ENCODE data around the gene CALHM5. TPM values are rescaled to one million over a fixed set of nuclear protein-coding genes. Genes with fewer than 3 reads are reported as not detected.

The CALHM5 gene
- total RNA-seq, 2 experiments from 2014 or later, result not detected

DNA sequence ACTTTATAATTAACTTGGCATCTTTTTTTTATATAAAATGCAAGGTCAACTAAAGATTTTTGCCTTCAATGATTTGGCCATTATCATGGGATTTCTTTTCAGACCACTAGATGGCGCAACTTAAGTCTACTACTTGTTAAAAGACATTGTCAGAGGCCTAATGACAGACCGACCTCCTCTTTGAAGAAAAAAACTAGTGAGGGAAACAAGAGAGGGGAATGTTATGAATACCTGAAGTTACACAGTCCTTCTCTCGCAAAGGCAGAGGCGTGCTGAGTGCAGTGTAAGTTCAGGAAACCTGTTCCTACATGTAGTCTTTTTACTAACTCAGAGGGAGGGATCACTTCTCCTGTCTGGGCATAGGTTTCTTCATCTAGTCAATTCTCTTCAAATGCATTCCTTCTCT is 24.8 kb downstream of the CALHM5 start:
- no peak overlapping the region for H3K4me3 Mint-ChIP-seq
- no peaks in the 10 kb centered on the region for H3K36me3 Mint-ChIP-seq (ENCODE audit: low read depth)
- no peak overlapping the region for H3K27ac Mint-ChIP-seq
- DNase-seq, result peak; percentile 54
- H3K9me3 Mint-ChIP-seq, result no peaks in the 10 kb centered on the region
- peaks cover 25% of the 10 kb centered on the region for H3K27me3 Mint-ChIP-seq
- H3K4me1 Mint-ChIP-seq, result no peaks in the 10 kb centered on the region
- ChIA-PET POLR2A (no interaction called here), CTCF (interaction anchor here (1.1 kb wide), 1 partner anchor 14 kb away, joined by 3 read pairs; no protein-coding TSS in a partner anchor)

GRCh38 chr6:116542426-116542825 is 31.0 kb downstream of the CALHM5 start:
- CTCF ChIA-PET, result no interaction called here
- H3K4me1 Mint-ChIP-seq, result no peaks in the 10 kb centered on the region
- H3K27ac Mint-ChIP-seq, result no peak overlapping the region
- POLR2A ChIA-PET, result interaction anchor here (0.7 kb wide), 1 partner anchor 11 kb away, joined by 5 read pairs; the partner anchor contains the start of gene CALHM4
- no peak overlapping the region for H3K4me3 Mint-ChIP-seq
- no peak for DNase-seq
- H3K27me3 Mint-ChIP-seq, result peaks cover 28% of the 10 kb centered on the region
- H3K9me3 Mint-ChIP-seq, result no peaks in the 10 kb centered on the region
- H3K36me3 Mint-ChIP-seq (ENCODE audit: low read depth), result no peaks in the 10 kb centered on the region

DNA sequence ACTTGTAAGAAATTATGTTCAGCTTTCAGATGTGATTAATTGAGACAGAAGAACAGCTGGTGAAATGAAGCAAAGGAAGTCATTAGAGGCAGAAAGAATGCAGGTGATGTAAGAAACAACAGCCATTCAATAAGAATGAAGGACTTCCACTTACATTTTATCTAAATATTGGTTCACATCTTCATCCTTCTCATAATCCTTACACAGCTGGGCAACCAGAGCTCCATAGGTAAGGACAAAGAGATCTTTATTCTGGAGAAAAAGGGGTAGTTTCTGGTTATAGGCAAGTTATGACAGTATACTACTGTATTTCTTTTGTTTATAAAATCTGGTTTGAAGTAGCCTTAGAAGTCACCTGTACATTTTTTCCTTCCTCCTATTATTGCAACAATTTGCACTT is 31.7 kb downstream of the CALHM5 start:
- Mint-ChIP-seq H3K27ac (no peak overlapping the region), H3K9me3 (no peaks in the 10 kb centered on the region), H3K4me1 (no peaks in the 10 kb centered on the region), H3K4me3 (no peak overlapping the region), H3K36me3 (ENCODE audit: low read depth) (no peaks in the 10 kb centered on the region), H3K27me3 (peaks cover 28% of the 10 kb centered on the region)
- ChIA-PET POLR2A (no interaction called here), CTCF (interaction anchor here (0.6 to 1.0 kb wide), 2 partner anchors 18 to 318 kb away, joined by 3 to 5 read pairs; no protein-coding TSS in a partner anchor)
- DNase-seq, result no peak

DNA sequence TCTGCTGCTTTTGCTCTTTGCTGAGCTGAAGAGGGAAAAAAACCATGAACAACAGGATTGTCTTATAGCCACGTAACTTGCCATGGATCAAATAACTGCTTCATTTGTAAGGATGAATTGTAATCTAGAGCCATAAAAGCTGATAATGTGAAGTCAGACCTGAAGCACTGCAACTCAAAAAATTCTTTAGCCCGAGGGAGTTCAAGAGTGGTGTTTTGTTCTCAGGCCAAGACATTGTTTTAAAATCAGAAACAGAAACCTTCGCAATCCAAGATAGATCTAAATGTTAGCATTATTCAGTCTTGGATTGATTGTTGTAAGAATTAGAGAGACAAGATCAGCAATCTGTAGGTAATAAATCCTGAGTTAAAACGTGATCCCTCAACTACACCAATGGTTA is 34.2 kb downstream of the CALHM5 start, which contains the start of gene TRAPPC3L:
TRAPPC3L (minus strand) TSS at position 34 of the 400 bp plus-strand sequence. CDS start 170 bp downstream, outside the sequence.
- CTCF ChIA-PET, result interaction anchor here (1.2 kb wide), 1 partner anchor 16 kb away, joined by 3 read pairs; no protein-coding TSS in a partner anchor
- Mint-ChIP-seq H3K27me3 (peaks cover 28% of the 10 kb centered on the region), H3K4me1 (no peaks in the 10 kb centered on the region), H3K36me3 (ENCODE audit: low read depth) (no peaks in the 10 kb centered on the region), H3K27ac (no peak within 1 kb of the TSS), H3K4me3 (no peak within 1 kb of the TSS), H3K9me3 (no peaks in the 10 kb centered on the region)
- POLR2A ChIA-PET, result no interaction called here
- no peak for DNase-seq

DNA sequence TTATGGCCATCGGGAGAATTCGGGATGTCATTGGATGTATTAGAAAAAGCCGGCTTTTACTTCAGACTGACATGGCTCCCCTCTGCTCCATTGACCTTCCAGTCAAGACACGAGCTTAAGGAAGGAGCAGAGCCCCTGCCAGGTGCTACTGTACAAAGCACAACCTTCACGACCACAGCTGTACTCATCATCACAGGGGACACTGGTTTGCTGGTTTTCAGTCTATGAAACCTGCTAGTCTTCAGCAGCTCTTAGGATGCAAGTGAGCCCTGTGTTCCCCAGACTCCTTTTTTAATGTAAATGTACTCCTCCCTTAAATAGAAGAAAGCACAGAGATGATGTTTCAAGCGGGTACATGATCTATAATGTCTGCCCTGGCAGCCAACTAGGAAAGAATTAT is 35.9 kb downstream of the CALHM5 start:
- Mint-ChIP-seq H3K27ac (no peak overlapping the region), H3K27me3 (peaks cover 25% of the 10 kb centered on the region), H3K4me1 (no peaks in the 10 kb centered on the region), H3K36me3 (ENCODE audit: low read depth) (no peaks in the 10 kb centered on the region), H3K4me3 (no peak overlapping the region), H3K9me3 (no peaks in the 10 kb centered on the region)
- DNase-seq, result no peak
- ChIA-PET POLR2A (no interaction called here), CTCF (interaction anchor here (0.9 kb wide), 1 partner anchor 22 kb away, joined by 3 read pairs; no protein-coding TSS in a partner anchor)

GRCh38 chr6:116550796-116551195 is 39.4 kb downstream of the CALHM5 start:
- no peak for DNase-seq
- Mint-ChIP-seq H3K27ac (no peak overlapping the region), H3K4me3 (no peak overlapping the region), H3K27me3 (peaks cover 23% of the 10 kb centered on the region), H3K9me3 (no peaks in the 10 kb centered on the region), H3K36me3 (ENCODE audit: low read depth) (no peaks in the 10 kb centered on the region), H3K4me1 (no peaks in the 10 kb centered on the region)
- POLR2A ChIA-PET, result no interaction called here
- CTCF ChIA-PET, result no interaction called here

DNA sequence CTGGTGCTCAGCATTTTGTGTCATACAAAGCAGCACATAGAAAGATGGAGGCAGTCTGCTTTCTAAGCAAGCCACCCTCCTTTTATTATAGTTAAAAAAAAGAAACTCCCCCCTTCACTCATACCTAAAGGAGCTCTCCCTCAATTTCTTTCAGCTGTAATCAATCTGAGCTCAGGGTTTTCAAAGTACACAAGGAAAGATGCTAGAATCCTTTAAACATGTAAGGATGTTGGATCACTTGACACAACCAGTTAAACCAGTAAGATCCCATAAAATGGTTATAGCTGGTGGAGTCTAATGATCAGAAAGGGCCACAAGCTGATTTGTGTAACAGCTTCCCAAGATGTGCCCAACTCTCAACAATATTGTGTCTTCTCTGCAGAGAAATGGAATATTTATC is 42.0 kb downstream of the CALHM5 start, which contains the start of gene CALHM4:
CALHM4 (plus strand) TSS at position 301 of the 400 bp plus-strand sequence; CDS start at position 344, 43 bp downstream.
- no peak for DNase-seq
- H3K36me3 Mint-ChIP-seq (ENCODE audit: low read depth), result no peaks in the 10 kb centered on the region
- H3K4me3 Mint-ChIP-seq, result no peak within 1 kb of the TSS
- H3K4me1 Mint-ChIP-seq, result no peaks in the 10 kb centered on the region
- H3K27ac Mint-ChIP-seq, result no peak within 1 kb of the TSS
- CTCF ChIA-PET, result no interaction called here
- peaks cover 24% of the 10 kb centered on the region for H3K27me3 Mint-ChIP-seq
- no peaks in the 10 kb centered on the region for H3K9me3 Mint-ChIP-seq
- POLR2A ChIA-PET, result interaction anchor here (0.8 kb wide), 1 partner anchor 11 kb away, joined by 5 read pairs; no protein-coding TSS in a partner anchor

DNA sequence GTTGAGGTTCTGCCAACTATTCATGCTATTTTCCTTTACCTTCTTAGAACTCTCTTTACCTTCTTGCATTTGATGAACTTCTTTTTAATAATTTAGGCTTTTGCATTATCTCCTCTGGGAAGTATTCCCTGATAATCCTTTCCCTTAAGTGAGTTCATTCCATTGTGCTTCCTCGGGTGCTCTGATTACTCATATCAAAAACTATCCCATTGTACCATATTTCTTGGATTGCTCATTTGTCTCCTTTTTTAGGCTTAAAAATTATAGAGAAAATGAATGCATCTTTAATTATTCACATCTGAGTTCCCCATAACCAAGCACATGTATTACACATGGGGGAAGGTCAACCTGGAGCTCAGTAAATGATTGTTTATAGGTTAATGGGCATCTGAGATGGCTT is 44.6 kb downstream of the CALHM5 start:
- H3K4me1 Mint-ChIP-seq, result no peaks in the 10 kb centered on the region
- POLR2A ChIA-PET, result no interaction called here
- no peak overlapping the region for H3K4me3 Mint-ChIP-seq
- no peaks in the 10 kb centered on the region for H3K9me3 Mint-ChIP-seq
- CTCF ChIA-PET, result no interaction called here
- DNase-seq, result no peak
- peaks cover 19% of the 10 kb centered on the region for H3K27me3 Mint-ChIP-seq
- H3K27ac Mint-ChIP-seq, result no peak overlapping the region
- H3K36me3 Mint-ChIP-seq (ENCODE audit: low read depth), result no peaks in the 10 kb centered on the region

DNA sequence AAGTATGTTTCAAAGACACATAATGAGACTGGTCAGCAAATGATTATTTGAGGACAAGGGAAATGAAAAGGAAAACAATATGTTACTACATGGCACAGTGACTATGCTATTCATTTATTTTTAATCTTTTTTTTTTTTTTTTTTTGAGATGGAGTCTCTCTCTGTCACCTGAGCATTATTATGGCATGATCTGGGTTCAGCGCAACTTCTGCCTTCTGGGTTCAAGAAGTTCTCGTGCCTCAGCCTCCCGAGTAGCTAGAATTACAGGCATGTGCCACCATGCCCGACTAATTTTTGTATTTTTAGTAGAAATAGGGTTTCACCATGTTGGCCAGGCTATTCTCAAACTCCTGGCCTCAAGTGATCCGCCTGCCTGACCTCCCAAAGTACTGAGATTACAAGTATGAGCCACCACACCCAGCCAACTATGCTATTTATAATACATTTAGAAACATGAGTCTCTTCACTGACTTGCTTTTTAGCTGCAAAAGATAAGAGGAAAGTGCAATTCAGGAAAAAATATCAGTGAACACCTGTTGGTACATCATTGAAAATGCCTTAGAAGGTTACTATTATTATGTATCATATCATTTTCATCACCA is 45.5 kb downstream of the CALHM5 start:
- H3K4me1 Mint-ChIP-seq, result no peaks in the 10 kb centered on the region
- ChIA-PET CTCF (no interaction called here), POLR2A (no interaction called here)
- H3K27me3 Mint-ChIP-seq, result peaks cover 19% of the 10 kb centered on the region
- DNase-seq, result no peak
- no peak overlapping the region for H3K27ac Mint-ChIP-seq
- H3K9me3 Mint-ChIP-seq, result no peaks in the 10 kb centered on the region
- no peak overlapping the region for H3K4me3 Mint-ChIP-seq
- no peaks in the 10 kb centered on the region for H3K36me3 Mint-ChIP-seq (ENCODE audit: low read depth)

DNA sequence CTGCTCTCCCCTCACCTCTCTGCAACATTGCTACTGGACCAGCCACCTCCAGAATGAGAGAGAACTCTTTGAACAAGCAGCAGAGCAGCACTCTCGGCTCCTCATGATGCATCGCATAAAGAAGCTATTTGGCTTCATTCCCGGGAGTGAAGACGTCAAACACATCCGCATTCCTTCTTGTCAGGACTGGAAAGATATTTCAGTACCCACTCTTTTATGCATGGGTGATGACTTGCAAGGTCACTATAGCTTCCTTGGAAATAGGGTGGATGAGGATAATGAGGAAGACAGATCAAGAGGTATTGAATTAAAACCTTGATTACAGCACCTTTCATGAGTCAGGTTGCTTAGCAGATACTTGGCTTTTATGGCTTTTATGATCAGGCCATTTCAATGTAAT is 46.5 kb downstream of the CALHM5 start:
- Mint-ChIP-seq H3K27me3 (peaks cover 21% of the 10 kb centered on the region), H3K4me3 (no peak overlapping the region), H3K36me3 (ENCODE audit: low read depth) (no peaks in the 10 kb centered on the region), H3K27ac (no peak overlapping the region), H3K9me3 (no peaks in the 10 kb centered on the region), H3K4me1 (no peaks in the 10 kb centered on the region)
- DNase-seq, result no peak
- ChIA-PET CTCF (interaction anchor here (1.2 kb wide), 1 partner anchor 14 kb away, joined by 3 read pairs; the partner anchor contains the start of gene RWDD1), POLR2A (no interaction called here)

- no peaks in the 10 kb centered on the region for H3K9me3 Mint-ChIP-seq
- DNase-seq, result no peak
- no peak overlapping the region for H3K27ac Mint-ChIP-seq
- no peak overlapping the region for H3K4me3 Mint-ChIP-seq
- peaks cover 10% of the 10 kb centered on the region for H3K4me1 Mint-ChIP-seq
- CTCF ChIA-PET, result interaction anchor here (0.6 to 1.6 kb wide), 4 partner anchors 11 to 281 kb away, joined by 3 to 10 read pairs (median 3); partner anchors contain the start of genes RWDD1 and TSPYL1
- peaks cover 12% of the 10 kb centered on the region for H3K27me3 Mint-ChIP-seq
- H3K36me3 Mint-ChIP-seq (ENCODE audit: low read depth), result no peaks in the 10 kb centered on the region
- POLR2A ChIA-PET, result no interaction called here
Measured at GRCh38 chr6:116560130-116560529, 48.7 kb downstream of the CALHM5 start.

DNA sequence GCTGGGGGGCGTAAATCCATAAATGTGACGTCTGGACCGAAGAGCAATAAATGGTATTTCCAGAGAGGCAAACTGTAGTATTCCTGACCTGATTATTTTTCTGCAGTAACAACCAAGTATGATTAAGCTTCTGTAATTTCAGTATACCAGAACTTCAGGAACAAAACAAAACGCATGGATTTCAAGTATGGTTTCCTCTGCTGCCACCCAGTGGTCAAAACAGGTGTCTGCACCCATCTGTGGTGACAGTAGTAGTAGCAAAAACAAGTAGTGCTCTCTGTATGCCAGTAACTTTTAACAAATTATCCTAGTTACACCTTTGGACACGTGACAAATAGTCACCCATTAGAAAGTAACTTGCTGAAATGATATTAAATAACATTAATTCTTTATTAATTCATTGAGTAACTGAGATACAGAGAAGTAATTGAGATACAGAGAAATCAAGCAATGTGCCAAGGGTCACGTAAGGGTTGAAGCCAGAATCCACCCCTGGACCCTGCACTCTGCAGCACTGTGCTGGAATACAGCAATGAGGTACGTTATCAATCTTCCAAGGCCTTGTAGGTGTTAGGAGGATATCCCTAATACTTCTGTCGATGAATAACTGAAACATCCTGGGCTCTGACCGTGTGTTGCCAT is 50.1 kb downstream of the CALHM5 start:
- POLR2A ChIA-PET, result no interaction called here
- peaks cover 6% of the 10 kb centered on the region for H3K27me3 Mint-ChIP-seq
- H3K9me3 Mint-ChIP-seq, result no peaks in the 10 kb centered on the region
- CTCF ChIA-PET, result interaction anchor here (1.2 to 1.6 kb wide), 2 partner anchors 10 to 16 kb away, joined by 3 to 10 read pairs; partner anchors contain the start of genes RWDD1 and TRAPPC3L
- H3K4me1 Mint-ChIP-seq, result peaks cover 10% of the 10 kb centered on the region
- DNase-seq, result peak; percentile 76
- no peaks in the 10 kb centered on the region for H3K36me3 Mint-ChIP-seq (ENCODE audit: low read depth)
- H3K27ac Mint-ChIP-seq, result no peak overlapping the region
- H3K4me3 Mint-ChIP-seq, result no peak overlapping the region

DNA sequence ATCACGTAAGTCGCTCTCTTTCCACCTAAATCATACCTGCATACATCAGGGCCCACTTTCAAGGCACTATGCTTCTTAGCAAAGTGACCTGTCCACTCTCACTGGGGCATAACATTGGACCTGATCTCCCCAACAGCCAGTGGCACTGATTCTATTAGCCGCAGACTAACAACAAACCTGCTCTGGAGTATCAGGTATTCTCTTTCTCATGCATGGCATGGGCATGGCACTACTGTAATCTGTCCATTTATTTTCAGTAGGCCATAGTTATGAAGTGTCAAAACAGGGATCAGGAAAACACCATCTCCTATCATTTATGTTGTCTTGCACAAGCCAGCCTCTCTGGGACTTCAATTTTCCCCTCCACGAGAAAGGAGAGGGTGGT is 50.6 kb downstream of the CALHM5 start:
- Mint-ChIP-seq H3K4me1 (peaks cover 10% of the 10 kb centered on the region), H3K4me3 (no peak overlapping the region), H3K27me3 (peaks cover 10% of the 10 kb centered on the region), H3K9me3 (no peaks in the 10 kb centered on the region), H3K27ac (no peak overlapping the region), H3K36me3 (ENCODE audit: low read depth) (no peaks in the 10 kb centered on the region)
- no peak for DNase-seq
- ChIA-PET CTCF (interaction anchor here (1.0 kb wide), 1 partner anchor 274 kb away, joined by 3 read pairs; no protein-coding TSS in a partner anchor), POLR2A (no interaction called here)

All from activated CD4-positive, alpha-beta T cell treated with anti-CD3 and anti-CD28 coated beads, Interleukin-2, amount 10 ng/mL, durations not matched to agents 7 days and 5 days (primary cell).